RWPE1 (cell line): Measurements from ENCODE around the gene CCDC196.
"Not testable (repeated sequence)": the region's sequence is repeated elsewhere in the genome, so short reads cannot be mapped to it uniquely, and the experiment has no call there.

Experiments
- CTCF ChIA-PET: fragments of 350-600 bp; sonication (Branson Sonifier 250); formaldehyde crosslinking; extraction: SDS; loops from one replicate; lab custom pipeline; 2021; lab: Yijun Ruan, JAX
- POLR2A ChIA-PET: fragments of 400-600 bp; formaldehyde crosslinking; extraction: SDS; loops from one replicate; lab custom pipeline; 2020; ENCODE audit warnings: antibody characterized with exemption; ENCODE audit not compliant: low non-redundant PET; lab: Yijun Ruan, JAX
- DNase-seq: peaks from one replicate; pipeline ENCODE4 v3.0.0; 2012; ENCODE audit warnings: low spot score
- H3K27ac ChIP-seq: fragments of 450-650 bp; 2 replicates; pipeline ENCODE4 v1.5.1; 2017
- TF ChIP-seq, protein P1 (sequence below): fragments of 450-650 bp; conservative IDR thresholded peaks from 2 replicates; pipeline ENCODE4 v1.5.1; 2017; ENCODE audit warnings: low read depth, mild to moderate bottlenecking

The CCDC196 gene

DNA sequence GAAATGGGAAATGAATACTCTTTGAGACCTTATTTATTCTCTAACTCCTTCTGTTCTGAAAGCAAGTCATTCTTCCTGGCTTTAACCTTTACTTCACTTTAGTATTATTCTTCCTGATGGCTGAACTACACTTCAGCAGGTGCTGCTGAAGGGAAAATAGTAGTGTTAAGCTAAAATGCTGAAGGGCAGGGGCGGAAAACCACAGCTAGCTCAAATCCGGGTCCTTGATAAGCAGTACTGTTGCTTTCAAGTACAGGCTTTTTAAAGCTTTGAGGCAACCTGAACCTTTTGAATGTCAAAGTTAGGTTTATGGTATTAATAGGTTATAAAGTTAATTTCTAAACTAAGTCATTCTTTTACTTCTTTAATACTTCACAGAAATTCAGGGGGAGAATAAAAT, 10.7 kb downstream of the CCDC196 start:
- DNase-seq, result no peak
- TF ChIP-seq, protein P1, sequence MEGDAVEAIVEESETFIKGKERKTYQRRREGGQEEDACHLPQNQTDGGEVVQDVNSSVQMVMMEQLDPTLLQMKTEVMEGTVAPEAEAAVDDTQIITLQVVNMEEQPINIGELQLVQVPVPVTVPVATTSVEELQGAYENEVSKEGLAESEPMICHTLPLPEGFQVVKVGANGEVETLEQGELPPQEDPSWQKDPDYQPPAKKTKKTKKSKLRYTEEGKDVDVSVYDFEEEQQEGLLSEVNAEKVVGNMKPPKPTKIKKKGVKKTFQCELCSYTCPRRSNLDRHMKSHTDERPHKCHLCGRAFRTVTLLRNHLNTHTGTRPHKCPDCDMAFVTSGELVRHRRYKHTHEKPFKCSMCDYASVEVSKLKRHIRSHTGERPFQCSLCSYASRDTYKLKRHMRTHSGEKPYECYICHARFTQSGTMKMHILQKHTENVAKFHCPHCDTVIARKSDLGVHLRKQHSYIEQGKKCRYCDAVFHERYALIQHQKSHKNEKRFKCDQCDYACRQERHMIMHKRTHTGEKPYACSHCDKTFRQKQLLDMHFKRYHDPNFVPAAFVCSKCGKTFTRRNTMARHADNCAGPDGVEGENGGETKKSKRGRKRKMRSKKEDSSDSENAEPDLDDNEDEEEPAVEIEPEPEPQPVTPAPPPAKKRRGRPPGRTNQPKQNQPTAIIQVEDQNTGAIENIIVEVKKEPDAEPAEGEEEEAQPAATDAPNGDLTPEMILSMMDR, result no peak
- ChIA-PET CTCF (no interaction called here), POLR2A (no interaction called here)
- H3K27ac ChIP-seq, result no peak overlapping the region

DNA sequence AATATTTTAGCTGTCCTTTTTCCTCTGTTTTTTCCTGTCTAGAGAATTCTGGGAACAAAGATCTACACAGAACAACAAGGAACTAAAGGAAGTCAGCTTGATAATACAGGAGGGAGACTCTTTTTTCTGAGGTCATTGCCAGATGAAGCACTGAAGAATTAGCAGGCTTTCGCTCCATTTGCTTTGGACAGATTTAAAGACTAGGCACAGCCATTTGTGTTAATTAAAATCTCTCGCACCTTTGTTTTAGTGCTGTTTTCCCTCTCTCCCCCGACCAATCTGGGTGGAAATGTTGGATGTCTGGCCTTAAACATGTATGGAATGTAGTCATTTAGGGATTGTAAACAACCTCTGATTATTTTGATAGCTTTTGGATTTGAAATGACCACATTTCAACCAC, 12.1 kb downstream of the CCDC196 start:
- no peak overlapping the region for H3K27ac ChIP-seq
- POLR2A ChIA-PET, result no interaction called here
- CTCF ChIA-PET, result interaction anchor here (0.7 kb wide), 1 partner anchor 16 kb away, joined by 3 read pairs; no protein-coding TSS in a partner anchor
- no peak for DNase-seq
- TF ChIP-seq, protein P1, result no peak

DNA sequence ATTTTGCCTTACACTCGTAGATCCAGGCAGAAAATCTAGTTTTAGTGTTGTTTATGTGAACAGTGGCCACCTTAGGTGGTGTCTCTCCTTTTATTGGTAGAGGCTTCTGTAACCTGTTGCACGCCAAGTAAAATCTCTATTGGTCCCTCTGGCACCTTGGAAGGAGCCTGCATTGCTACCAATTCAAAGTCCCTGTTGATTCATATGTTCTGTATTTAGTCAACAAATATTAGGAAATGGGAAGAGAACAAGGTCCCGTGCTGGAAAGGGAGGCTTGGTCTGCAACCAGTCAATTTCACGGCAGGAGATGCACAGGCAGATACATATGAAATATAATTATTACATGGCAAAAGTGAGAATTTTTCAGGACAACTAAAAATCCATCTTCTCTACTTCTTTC, 15.4 kb downstream of the CCDC196 start:
- ChIA-PET POLR2A (no interaction called here), CTCF (interaction anchor here (0.7 kb wide), 1 partner anchor 55 kb away, joined by 3 read pairs; no protein-coding TSS in a partner anchor)
- no peak for DNase-seq
- TF ChIP-seq, protein P1, result no peak
- H3K27ac ChIP-seq, result no peak overlapping the region

DNA sequence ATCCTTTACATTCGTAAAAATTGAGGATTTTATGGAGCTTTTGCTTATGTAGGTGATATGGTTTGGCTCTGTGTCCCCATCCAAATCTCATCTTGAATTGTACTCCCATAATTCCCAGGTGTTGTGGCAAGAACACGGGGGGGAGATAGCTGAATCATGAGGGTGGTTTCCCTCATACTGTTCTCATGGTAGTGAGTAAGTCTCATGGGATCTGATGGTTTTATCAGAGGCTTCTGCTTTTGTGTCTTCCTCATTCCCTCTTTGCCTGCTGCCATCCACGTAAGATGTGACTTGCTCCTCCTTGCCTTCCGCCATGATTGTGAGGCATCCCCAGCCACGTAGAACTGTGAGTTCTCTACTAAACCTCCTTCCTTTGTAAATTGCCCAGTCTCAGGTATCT, 16.7 kb downstream of the CCDC196 start:
- DNase-seq, CTCF ChIA-PET, H3K27ac ChIP-seq, POLR2A ChIA-PET: not testable (repeated sequence)

DNA sequence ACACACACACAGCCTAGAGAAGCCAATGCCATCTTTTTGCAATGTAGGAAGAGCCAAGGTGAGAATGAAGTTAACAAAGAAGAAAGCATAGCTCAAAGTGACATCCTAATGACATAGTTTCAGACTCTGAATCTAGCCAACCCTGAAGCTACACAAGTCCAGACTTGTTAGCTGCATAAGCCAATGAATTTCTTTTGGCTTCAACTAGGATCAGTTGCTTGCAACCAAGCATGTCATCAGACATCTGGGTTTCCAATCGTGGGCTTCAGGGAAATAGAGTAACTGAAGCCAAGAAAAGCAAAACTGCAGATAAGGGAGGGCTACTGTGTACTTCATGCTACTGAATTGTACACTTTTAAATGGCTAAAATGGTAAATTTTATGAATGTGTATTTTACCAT, 17.4 kb downstream of the CCDC196 start:
- TF ChIP-seq, protein P1, result no peak
- CTCF ChIA-PET, result interaction anchor here (0.7 kb wide), 1 partner anchor 146 kb away, joined by 3 read pairs; no protein-coding TSS in a partner anchor
- DNase-seq, result no peak
- no peak overlapping the region for H3K27ac ChIP-seq
- POLR2A ChIA-PET, result no interaction called here

DNA sequence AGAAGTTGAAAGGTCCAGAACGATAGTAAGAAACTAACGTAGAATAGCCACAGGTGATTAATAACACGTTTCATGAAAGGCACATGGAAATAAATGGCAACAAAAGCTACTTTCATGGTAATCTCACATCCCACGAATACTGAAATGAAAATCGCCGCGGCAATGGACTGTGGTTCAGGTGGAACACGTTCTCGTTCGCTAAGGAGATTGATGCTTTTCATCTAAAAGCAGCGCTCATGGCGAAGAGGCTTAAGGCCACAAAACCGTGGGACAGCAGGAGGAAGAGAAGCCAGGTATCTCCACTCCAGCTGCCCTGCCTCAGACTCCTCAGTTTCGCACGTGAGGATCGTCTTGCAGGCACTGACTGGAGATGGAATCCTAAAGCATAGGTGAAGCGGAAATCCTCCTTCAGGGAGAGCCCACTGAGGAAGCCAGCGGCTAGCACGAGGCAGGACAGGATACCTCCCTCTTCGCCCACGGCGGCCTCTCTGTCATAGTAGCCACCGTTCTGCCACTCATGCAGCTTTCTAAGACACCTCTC, 21.1 kb downstream of the CCDC196 start:
- CTCF ChIA-PET, result interaction anchor here (0.6 kb wide), 1 partner anchor 148 kb away, joined by 4 read pairs; no protein-coding TSS in a partner anchor
- POLR2A ChIA-PET, result no interaction called here
- TF ChIP-seq, protein P1, result no peak
- no peak for DNase-seq
- peak overlapping the region; percentile 97 for H3K27ac ChIP-seq

DNA sequence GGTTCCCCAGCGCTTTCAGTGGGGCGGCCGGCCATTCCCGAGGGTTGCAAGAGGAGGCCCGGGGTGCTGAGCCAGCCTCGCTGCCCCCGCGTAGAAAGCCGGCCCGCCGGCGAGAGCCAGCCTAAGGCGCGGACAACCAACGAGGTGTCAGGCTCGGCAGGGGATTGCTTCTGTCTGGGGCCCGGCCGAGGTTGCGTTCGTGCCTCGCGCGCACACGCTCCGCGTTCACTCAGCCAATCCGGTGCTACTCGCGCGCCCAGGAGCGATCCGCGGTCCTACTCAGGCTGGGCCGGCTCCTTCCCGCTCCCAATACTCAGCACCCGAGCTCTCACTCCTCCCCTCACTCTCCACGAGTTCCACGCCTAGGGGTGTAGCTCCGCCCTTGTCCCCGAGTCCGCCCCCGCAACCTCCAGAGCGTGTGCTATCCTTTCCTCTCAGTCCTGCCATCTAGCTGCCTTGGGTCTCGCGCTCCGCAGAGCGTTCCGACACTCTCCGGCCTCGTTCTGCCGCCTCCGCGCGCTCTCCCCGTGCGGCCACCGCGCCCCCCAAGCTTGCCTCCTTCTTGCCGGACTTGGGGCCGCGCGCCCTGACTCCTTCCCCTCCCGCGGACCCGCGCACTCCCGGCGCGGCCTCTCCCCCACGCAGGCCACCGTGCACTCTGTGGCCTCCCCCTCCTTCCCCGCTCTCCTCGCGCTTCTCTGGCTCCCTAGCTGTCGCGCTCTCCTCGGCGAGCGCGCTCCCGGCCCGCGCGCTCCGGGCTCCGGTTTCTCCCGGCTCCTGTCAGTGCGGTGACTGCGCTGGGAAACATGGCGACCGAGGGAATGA, 21.8 kb downstream of the CCDC196 start, which contains the start of gene GPHN:
TSS of gene GPHN (plus strand) at position 426 of the 825 bp plus-strand sequence.
- TF ChIP-seq, protein P1, result no peak
- POLR2A ChIA-PET, result interaction anchor here (0.5 kb wide), 1 partner anchor 31 kb away, joined by 3 read pairs; no protein-coding TSS in a partner anchor
- peak within 1 kb of the TSS; percentile 97 for H3K27ac ChIP-seq
- CTCF ChIA-PET, result interaction anchor here (0.5 kb wide), 1 partner anchor 656 kb away, joined by 3 read pairs; no protein-coding TSS in a partner anchor
- DNase-seq, result peak; percentile 94
